Measurements from ENCODE around the gene PDE9A. TPM values are rescaled to one million over a fixed set of nuclear protein-coding genes. Genes with fewer than 3 reads are reported as not detected.
"Not testable (repeated sequence)": the region's sequence is repeated elsewhere in the genome, so short reads cannot be mapped to it uniquely, and the experiment has no call there.

PDE9A gene
- 0.14 TPM for polyA plus RNA-seq (2013, experiment 1 of 2; ENCODE audit: insufficient read length)
- 0.32 TPM for polyA plus RNA-seq (2013, experiment 2 of 2; ENCODE audit: insufficient read length)

GRCh38 chr21:42653231-42654061 lies at the start of gene PDE9A:
PDE9A (plus strand) TSS chr21:42653621; CDS start chr21:42653815, 194 bp downstream.
- DNase-seq: no peak

DNA sequence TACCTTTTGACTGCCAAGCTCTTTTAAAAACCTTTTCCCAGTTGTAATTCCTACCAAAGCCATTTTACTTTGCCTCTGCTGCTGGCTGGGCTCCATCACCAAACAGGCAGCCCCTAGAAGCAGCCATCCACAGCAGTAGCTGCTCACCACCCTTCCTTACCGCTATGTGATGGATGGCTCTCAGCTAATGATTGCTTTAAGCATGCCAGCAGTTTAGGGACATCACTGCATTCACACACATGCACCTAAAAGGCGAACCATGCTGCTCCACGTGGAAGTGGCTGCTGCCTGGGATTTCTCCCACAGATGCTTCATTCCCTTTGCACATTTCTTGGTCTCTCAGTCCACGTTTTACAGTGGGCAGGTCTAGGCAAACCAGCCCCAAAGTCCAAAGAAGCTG lies 46.3 kb upstream of the PDE9A start:
- no peak for DNase-seq

GRCh38 chr21:42607525-42608102 lies 45.8 kb upstream of the PDE9A start:
- no peak for DNase-seq

GRCh38 chr21:42608446-42608845 lies 45.0 kb upstream of the PDE9A start:
- no peak for DNase-seq

- no peak for DNase-seq
These were observed 43.6 kb upstream of the PDE9A start for GRCh38 chr21:42609811-42610210.

- no peak for DNase-seq
These were observed 41.6 kb upstream of the PDE9A start for GRCh38 chr21:42611852-42612251.

DNA sequence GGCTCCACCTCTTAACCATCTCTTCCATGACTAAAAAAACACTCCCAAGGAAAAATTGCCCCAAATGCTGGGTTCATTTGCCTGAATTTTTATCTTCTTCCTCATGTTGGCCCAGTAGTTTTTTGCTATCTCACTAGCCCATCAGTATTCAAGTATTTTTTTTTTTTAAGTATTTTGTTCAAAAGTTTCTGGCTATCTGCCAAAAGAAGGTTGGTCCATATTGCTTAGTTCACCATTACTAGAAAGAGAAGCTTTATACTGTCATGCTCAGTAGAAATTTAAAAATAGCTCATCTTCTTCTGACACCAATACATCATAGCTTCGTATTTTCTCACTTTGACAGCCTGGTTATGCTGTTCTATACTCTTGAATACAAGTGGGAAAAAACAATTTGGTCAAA lies 41.0 kb upstream of the PDE9A start:
- no peak for DNase-seq

GRCh38 chr21:42613756-42614155 lies 39.7 kb upstream of the PDE9A start:
- DNase-seq: no peak

GRCh38 chr21:42614396-42614795 lies 39.0 kb upstream of the PDE9A start:
- no peak for DNase-seq

DNA sequence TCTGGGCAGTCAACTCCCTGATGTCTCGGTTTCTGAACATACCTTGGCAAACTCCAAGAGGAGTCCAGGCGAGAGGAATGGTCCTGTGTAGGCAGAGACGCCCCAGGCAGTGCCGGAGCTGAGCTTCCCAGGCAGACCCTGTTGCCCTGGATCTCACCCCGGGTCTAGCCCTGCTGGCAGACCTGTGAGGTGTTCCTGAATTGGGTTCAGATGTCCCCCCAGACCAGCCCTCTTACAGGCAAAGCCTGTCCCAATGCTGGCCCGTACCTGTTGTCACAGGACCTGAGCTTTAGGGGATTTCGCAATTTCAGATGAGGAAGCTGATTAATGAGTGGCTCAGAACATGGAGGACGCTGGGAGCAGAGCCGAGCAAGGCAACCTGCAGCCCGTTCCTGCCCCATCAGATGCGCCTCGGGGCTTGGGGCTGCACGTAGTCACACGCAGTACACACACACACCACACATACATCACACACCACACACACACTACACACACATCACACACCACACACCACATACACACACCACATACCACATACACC lies 38.5 kb upstream of the PDE9A start:
- DNase-seq: no peak

GRCh38 chr21:42615377-42615776 lies 38.0 kb upstream of the PDE9A start:
- not testable (repeated sequence) for DNase-seq

- DNase-seq: no peak
These were observed 37.5 kb upstream of the PDE9A start for GRCh38 chr21:42615924-42616323.

DNA sequence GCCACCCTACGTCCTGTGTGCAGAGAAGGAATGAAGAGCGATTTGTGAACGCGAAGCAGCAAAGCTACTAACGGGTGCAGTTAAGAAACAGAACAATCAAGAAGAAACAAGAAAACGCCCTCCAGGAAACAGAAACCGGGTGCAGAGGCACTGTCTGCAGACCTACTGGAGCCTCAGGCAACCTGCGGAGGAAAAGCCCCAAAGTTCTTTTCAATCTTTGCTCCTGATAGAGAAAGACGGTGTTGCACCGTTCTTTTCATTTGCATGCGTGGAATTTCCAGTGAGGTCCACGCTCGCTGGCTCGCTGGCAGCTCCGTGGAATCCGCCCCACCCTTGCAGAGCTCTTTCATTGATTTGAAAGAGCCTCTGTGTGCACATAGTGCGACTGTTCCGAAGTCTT lies 37.0 kb upstream of the PDE9A start:
- no peak for DNase-seq

DNA sequence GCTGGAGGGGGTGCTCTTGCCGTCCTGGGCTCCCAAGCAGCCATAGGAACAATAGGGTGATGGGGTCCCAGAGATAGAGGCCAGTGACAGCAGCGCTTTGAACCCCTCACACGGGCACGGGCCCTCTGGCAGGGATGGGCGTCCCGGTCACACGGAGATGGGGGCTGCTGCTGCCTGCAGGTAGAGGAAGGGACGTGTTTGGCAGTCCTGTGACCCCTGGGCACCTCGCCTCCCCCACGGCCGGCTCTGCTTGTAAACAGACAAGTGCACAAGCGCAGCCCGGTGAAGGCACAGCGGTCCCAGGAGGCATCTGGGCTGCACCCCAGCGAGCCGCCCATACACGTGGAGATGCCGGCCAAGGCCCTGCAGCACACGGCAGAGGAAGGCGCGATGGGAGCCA lies 36.5 kb upstream of the PDE9A start:
- no peak for DNase-seq

- DNase-seq: no peak
These were observed 35.9 kb upstream of the PDE9A start for GRCh38 chr21:42617486-42617885.

DNA sequence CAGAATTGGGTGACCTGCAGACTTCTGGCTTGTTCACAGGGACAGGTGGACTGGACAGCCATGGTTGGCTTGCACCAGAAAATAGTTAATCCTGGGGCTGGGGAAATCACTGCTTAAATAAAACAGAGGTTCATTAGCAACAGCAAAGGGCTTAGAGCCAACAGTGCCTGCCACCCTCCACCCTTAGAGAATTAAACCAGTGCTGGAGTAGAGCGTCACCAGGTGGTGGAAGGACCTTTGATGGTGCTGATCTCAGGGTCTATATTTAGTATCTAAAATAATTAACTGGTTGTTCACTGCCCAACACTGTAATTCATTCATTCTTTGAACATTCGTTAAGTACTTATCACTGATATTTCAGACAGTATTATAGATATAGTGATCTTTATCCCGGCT lies 34.7 kb upstream of the PDE9A start:
- no peak for DNase-seq

DNA sequence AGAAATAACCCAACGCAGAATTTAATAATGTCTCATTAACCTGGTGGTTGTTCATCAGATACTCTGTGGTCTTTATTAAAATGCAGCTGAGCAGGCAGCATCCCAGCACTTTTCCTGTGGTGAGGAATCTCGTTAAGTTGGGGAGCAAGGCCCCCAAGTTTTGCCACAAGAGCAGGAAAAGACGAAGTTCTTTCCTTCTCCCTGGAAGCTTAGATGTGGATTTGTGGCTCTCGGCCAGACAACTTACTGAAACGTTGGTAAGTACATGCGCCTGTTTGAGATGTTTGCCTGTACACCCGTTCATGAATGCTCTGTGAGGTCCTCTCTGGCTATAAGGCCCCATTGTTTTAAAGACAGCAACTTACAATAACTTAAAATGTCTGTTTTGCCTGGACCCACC lies 34.3 kb upstream of the PDE9A start:
- DNase-seq: no peak

DNA sequence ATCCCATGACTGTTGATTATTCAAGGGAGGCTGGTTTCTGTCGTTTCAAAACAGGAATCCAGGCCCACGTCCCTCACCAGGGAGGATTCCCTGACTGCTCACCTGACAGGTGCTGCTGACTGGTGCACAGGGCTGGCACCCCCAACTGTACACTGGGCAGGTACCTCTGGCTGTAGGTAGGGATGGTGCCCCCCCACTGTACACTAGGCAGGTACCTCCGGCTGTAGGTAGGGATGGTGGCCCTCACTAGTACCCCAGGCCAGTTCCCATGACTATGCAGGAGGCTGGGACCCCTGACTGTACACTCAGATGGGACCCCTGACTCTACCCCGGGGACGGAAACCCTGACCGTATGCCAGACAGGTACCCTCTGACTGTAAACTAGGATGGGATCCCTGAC lies 33.6 kb upstream of the PDE9A start:
- DNase-seq: no peak

DNA sequence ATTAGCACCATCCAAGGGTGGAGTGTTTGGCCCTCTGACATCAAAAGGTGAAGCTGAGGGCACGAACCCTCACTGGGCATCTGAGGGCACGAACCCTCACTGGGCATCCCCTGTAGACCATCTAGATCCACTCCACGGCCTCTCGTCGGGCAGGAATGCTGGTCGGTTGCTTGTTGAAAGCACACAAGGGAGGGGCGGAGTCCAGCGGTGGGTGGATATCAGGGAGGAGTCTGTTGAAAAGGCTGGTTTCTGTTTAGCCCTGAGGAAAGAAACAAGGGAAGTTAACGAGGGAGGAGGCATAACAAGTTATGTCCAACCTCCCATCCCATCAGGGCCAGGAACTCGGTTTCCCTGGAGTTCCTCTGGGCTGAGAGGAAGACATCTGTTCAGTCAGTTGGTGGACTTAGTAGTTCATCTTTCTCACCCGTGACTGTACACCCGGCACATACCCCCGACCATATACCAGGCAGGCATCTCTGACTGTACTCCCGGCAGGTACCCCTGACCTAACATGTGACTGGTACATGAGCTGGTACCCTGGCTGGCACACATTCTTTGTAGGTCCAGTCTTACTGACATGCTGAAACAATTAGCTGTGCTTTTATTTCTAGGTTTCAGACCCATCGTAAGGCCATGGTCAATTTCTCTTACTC lies 32.1 kb upstream of the PDE9A start:
- no peak for DNase-seq

DNA sequence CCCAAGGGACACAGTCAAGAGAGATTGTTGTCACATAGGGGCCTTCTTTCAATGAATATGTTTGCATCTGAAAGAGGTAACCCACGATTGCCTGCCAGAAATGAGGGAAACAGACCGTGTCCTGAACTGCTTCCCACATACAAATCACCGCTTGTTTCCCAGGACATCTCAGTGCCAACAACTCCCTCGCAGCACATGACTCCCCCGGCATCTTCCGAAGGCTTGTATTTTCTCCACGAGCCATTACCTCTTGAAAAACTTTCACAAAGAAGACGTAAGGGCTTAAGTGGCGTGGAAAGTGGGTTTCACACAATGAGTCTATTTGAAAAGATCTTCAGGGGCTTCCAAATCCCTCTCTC lies 31.6 kb upstream of the PDE9A start:
- DNase-seq: no peak

GRCh38 chr21:42622284-42622683 lies 31.1 kb upstream of the PDE9A start:
- no peak for DNase-seq

DNA sequence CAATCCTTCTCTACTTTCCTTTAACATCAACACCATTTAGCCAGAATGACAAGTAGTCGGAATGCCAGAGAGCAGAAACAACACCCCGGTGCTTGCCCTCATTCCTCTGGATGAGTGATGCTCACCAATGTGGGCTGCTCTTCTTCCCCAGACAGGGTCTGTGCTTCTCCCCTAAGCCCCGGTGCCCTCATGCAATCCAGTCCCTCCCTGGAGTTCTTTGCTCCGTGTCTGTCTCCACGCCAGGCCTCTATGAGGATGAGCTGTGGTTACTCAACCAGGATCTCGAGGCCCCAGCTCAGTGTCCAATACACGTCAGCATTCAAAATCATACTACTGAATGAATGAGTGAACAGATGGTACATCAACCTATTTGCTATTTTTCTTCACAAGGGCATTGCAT lies 29.7 kb upstream of the PDE9A start:
- DNase-seq: no peak

DNA sequence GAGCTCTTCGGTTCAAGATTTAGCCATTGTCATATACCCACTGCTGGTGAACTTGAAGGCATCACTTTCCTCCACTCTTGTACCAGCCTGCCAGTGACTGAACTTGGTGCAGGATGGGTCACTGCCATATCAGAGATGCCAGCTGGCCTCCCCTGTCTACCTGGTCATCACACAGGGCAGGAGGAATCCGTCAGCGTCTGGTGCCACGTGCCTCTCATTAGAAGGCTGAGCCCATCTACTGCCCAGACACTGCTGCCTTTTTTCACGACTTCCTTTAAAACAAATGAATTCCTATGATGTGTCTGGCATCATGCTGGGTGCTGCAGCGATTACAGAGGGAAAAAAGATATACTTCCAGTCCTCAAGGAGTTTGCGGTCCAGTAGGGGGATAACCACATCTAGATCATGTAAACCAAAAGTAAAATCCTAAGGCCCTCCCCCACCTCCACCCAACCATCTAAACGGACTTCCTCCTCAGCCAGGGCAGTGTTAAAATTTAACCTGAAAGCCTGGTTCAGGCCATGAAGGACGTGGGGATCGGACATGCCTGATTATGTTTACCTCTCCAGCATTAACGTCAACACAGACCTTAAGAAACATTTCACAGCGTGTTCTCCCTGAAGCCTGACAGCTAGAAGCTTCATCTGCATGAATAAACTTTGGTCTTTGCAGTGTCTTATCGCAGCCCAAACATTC lies 29.2 kb upstream of the PDE9A start:
- DNase-seq: no peak

All from fibroblast of skin of abdomen (primary cell).